HG03097 (cell line): ENCODE measurements around the gene TRIM68.

Experiments
- ATAC-seq: cut with Tn5 transposase; IDR thresholded peaks from one replicate; pipeline ENCODE4 v1.9.1; 2021; ENCODE audit not compliant: unreplicated experiment, low FRiP score

Gene TRIM68, protein sequence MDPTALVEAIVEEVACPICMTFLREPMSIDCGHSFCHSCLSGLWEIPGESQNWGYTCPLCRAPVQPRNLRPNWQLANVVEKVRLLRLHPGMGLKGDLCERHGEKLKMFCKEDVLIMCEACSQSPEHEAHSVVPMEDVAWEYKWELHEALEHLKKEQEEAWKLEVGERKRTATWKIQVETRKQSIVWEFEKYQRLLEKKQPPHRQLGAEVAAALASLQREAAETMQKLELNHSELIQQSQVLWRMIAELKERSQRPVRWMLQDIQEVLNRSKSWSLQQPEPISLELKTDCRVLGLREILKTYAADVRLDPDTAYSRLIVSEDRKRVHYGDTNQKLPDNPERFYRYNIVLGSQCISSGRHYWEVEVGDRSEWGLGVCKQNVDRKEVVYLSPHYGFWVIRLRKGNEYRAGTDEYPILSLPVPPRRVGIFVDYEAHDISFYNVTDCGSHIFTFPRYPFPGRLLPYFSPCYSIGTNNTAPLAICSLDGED

DNA sequence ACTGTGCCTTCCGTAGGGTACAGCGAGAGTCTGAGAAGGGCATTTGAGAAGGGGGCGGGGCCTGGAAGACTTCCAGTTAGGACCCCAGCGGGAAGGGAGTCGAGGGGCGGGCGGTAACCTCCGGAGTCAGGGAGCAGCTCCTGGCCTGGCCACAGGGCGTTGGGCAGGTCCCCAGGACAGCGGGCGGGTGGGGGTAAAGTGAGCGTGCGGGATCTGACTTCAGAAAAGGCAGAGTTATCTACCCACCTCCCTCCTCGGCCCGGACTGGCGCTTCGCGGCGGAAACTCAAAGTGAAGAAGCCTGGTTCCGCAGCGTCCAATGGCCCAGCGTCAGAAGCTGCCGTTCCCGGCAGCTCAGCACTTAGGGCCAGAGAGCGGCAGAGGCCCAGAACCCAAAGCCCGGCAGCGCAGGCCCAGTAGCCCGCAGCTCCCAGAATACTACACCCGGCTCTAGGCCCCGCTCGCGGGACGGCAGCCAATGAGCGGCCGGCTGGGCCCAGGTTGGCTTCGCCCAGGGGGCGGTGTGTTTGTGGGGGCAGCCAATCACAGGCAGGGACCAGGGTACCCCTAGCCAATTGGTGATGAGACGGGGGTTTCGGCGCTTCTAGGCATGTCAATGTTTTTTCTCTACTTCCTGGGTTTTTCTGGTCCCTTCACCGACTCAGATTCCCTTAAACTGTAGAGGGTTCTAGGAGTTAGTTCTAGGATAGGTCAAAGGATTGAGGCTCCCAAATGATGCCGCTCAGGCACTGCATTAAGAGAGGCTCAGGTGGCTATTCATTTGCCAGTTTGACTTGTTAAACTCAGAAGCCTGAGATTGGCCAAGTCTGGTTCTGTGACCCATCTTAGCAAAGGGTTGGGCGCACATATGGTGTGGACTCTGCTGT is at the start of gene TRIM68:
Gene TRIM68 (minus strand): TSS at position 451 of the 886 bp plus-strand sequence. CDS start 2,727 bp downstream, outside the sequence.
- ATAC-seq: peak; percentile 100

DNA sequence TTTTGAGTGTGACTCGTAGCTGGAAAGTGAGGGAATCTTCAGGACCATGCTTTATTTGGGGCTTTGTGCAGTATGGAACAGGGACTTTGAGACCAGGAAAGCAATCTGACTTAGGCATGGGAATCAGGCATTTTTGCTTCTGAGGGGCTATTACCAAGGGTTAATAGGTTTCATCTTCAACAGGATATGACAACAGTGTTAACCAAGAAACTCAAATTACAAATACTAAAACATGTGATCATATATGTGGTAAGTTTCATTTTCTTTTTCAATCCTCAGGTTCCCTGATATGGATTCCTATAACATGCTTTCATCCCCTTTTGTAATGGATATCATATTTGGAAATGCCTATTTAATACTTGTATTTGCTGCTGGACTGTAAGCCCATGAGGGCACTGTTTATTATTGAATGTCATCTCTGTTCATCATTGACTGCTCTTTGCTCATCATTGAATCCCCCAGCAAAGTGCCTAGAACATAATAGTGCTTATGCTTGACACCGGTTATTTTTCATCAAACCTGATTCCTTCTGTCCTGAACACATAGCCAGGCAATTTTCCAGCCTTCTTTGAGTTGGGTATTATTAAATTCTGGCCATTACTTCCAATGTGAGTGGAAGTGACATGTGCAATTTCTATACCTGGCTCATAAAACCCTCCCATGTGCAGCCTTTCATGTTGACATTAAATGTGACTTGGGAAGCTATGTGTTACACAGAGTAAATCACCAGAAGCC is 46.8 kb upstream of the TRIM68 start:
- ATAC-seq: no peak

DNA sequence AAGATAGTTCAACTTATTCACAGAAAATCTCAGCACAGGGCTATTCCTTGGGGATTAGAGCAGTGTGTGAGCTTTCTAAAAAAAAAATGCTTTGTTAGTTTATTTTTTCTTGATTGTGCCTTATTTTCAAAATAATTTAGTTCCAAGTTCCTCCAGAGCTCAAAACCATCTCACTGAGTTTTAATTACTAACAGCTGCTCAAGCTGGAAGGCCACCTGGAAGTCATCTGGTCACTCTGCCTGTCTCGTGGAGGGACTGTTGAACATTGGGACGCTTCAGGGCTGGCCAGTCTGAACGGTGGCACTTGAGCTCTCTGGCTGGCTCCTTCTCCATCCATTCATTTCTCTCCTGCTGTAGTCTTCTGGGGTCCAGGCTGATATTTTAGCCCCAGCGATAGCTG is 39.7 kb upstream of the TRIM68 start:
- ATAC-seq: no peak

DNA sequence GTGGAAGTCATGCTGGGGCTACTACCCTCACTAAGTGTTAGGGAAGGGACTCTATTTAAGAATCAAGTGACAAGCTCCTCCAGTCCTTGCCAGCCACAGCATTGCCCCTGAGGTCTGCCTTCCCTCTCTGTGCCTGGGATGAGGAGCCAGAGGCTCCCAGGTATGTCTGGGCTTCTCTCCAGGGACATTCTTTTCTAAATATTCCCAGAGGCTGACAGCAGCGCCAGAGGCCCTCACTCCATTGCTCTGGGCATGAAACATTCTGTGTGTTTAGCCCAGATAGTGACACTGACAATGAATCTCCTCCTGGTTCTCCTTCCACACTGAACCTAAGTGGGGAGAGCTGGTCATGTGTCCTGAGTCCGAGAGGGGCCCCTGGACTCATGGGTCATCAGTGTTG is 37.9 kb upstream of the TRIM68 start:
- no peak for ATAC-seq

DNA sequence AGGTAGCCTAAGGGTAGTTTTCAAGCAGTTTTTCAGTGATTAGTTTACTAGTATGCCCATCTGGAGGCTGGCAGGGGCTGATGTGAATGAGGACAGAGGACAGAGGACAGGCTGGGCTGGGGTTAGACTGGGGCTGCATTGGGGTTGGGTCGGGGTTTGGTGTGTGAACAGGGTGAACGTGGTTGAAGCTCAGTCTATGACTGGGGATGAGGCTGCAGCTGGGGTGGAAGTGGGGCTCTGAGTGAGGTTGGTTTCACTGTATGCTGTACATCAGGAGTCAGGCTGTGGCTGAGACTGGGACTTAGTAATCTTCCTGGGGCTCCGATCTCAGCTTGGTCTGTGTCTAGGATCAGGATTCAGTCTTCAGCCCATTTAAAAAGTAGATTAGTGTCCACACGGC is 36.2 kb upstream of the TRIM68 start:
- ATAC-seq: no peak

DNA sequence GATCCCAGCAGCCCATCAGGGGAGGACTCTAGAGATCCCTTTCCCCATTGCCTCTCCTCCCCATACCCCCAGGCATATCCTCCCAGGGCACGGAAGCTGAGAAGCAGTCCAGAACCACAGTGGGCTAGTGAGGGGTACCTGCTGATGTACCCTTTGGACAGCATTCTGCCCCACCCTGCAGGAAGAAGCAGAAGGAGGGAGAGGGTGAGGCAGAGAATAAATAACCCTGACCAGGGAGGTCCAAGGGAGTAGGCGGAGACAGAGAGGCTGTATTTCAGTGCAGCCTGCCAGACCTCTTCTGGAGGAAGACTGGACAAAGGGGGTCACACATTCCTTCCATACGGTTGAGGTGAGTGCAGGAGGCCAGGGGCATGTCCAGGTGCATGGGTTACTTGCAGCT is 35.7 kb upstream of the TRIM68 start, which contains the start of gene OR51E1:
Gene OR51E1 (plus strand): TSS at position 301 of the 400 bp plus-strand sequence. CDS start 8,545 bp downstream, outside the sequence.
- ATAC-seq: no peak

DNA sequence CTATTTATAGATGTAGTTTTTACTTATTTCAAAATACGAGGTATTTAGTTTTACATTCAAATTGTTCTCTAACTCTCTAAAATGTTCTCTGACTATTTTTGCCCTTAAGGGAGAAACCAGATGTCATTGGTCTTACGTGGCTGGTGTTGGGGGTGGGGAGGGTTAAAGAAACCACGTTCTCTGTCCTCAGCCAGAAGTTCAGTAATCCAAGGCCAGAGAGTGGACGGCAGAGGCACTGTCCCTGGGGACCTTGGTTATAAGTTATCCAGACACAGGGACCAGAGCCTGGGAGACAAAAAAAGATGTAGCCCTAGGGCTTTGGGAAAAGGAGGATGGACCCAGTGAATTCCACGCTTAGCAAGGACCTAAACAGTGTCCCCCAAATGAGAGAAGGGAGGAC is 35.0 kb upstream of the TRIM68 start:
- ATAC-seq: no peak

DNA sequence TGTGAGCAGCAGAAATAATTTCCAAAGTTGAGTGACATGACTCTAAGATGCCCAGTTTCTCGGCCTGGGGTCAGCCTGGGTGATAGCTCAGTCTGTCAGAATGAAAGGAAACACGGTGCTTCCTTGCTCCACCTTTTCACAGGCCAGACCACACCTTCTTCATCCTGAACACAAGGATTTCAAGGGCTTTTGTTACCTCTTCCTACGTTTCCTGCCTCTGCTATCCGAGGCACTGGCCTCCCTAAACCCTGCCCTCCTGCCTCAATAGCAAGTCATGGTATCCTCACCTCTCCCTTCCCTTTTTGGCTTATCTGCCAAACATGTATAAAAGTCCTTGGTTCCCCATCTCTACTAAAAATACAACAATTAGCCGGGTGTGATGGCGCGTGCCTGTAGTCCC is 34.0 kb upstream of the TRIM68 start:
- ATAC-seq: no peak

DNA sequence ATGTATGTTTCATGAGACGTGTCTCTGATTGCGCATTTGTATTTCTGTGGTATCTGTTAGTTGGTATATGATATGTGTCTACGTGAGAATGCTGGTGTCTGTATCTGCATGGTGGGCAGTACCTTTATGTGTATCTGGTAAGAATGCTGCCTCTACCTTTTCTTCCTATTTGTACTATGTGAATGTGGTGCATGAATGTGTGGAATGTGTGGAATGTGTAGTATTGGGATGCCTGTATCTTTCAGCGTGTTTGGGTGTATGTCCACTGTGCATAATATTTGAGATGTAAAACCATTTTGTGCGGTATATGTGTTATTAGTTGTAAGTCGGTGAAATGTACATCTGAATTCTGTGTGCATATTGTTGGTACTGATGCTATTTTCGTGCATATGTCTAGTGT is 33.5 kb upstream of the TRIM68 start:
- ATAC-seq: no peak

DNA sequence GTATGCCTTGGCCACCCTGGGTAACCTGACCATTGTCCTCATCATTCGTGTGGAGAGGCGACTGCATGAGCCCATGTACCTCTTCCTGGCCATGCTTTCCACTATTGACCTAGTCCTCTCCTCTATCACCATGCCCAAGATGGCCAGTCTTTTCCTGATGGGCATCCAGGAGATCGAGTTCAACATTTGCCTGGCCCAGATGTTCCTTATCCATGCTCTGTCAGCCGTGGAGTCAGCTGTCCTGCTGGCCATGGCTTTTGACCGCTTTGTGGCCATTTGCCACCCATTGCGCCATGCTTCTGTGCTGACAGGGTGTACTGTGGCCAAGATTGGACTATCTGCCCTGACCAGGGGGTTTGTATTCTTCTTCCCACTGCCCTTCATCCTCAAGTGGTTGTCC is 31.9 kb upstream of the TRIM68 start:
- no peak for ATAC-seq

DNA sequence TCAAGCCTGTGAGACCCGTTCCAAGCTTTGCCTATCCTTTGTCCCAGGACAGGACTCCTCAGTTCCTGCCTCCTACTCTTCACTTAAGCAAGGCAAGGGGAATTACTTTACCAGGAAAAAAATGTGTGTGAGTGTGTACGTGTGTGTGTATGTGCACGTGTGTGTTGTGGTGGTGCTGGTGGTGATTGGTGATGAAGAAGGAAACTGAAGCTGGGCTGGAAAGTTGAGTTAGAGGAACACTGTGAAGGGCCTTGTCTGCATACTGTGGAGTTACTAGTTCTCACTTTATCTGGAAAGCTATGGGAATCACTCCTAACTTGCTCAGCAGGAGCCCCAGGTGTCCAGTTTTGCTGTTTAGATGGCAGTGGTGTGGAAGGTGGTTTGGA is 29.6 kb upstream of the TRIM68 start:
- ATAC-seq: no peak

DNA sequence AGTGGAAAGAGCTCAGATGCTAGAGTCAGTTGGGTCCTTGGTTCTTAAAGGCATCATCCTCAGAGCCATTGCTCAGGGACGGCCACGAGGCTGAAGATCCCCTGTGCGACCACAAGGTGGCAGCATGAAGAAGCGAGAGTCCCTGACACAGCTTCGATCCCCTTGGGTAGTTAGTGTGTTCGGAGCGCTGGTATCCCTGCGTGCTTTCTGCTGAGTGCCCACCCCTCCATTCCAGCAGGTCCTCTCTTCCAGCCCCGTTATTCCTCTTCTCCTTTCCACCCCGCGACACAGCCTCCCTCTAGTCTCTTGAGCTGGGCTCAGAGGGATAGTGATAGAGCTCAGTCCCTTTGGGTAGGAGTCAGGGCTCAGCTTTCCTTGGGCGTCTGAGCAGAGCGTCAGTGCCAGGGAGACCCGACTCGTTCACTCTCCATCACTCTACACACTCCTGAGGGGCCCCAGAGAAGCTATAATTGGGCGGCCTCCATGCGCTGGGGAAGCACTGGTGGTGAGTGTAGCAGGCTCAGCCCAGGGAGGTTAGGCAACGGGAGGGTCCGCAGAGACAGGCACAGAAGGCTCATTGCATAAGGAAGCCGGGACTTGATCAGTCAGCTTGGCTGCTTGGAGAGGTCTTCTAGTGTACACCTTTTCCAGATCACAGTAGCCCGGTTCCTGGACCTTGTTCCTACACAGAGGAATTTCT is 29.1 kb upstream of the TRIM68 start, which contains the start of gene OR51D1:
Gene OR51D1 (plus strand): TSS at position 516 of the 700 bp plus-strand sequence. CDS start 2,314 bp downstream, outside the sequence.
- peak; percentile 90 for ATAC-seq

DNA sequence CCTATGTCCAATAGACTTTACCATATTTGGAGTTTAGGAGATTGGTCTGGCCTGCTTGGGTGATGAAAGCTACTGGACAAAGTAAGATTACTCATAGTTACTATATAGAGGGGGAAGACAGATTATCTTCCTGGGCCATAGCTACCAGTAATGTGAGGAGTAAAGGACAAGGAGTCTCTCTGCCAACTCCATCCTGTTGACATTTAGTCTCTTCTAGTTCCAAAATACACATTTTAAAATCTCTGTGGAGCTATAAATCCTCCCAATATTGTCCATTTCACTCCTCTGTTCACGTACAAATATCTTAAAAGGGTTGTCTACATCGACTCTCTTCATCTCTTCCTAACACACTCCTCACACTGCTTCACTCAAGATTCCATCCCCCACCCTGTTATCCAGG is 28.1 kb upstream of the TRIM68 start:
- ATAC-seq: no peak

DNA sequence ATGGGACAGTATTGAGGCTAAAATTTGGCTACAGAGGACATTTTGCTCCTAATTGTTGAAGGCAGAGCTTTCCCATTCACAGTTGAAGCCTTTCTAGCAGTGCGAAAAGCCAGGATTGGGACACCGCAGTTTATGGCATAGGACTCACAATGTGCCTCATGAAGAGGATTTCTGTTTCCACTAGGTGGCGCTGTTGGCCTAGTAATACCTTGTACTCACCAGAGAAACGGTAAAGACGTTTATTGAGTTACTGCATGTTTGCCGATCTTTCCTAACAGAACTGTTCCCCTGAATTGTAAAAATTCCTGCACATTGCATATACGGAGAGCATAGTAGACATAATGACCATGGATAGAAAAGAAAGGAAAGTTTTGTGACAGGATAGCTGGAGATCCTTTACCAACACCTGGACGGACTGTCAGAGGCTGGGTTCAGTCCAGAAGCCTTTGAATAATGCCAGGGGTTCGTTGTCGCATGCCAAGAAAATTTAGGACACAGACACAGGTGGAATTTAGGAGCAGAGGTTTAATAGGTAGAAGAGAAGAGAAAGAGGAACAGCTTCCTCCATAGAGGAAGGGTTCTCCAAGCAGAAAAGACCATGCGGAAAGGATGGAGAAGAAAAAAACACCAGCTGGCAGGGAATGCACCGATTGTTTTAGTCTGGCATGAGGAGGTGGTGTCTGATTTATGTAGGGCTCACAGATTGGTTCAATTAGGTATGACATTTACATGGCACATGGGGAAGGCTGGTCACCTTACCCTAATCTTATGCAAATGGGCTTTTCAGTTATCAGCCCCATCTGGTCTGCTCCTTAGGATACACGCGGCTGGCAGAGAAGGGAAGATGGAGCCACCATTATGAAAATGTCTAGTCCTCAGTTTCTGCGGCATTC is 18.4 kb upstream of the TRIM68 start:
- no peak for ATAC-seq

DNA sequence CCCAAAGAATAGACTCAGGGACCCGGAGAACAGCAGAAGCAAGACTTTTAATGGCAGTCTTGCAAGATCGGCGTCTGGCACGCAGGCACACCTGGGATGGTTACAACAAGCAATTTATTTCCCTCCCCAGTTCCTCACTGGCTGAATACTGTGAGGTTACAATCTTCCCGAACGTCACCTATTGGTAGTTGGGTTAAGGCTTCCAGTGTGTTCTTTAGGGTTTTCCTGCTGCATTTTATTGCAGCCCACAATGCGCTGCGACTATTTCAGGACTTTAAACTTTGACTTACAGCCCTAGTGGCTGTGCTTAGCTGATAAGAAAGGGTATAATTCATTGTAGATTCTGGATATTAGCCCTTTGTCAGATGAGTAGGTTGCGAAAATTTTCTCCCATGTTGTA is 11.5 kb upstream of the TRIM68 start:
- ATAC-seq: no peak

DNA sequence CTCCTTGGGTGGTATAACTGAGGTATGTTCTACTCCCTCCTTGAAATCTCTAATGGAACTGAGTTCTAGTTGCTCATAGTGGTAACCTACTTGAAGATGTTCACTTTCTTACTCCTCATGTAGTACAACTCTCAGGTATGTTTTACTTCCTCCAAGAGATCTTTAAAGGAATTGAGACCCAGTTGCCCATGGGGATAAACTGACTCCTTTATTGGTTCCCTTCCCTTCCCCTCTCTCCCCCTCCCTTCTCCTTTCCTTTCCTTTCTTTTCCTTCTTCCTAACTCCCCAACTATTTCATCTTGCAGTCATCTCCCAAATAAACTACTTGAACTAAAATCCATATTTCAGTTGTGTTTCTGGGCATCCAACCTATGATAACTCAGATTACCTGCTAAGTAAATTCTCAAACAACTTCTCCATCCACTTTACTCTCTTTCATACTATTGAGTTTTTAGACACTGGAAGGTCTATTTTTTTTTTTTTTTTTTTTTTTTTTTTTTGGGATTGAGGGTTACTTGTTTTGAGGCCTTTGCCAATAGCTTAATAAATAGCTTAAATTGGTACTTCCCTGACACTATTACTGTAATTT is 7.9 kb upstream of the TRIM68 start:
- no peak for ATAC-seq

DNA sequence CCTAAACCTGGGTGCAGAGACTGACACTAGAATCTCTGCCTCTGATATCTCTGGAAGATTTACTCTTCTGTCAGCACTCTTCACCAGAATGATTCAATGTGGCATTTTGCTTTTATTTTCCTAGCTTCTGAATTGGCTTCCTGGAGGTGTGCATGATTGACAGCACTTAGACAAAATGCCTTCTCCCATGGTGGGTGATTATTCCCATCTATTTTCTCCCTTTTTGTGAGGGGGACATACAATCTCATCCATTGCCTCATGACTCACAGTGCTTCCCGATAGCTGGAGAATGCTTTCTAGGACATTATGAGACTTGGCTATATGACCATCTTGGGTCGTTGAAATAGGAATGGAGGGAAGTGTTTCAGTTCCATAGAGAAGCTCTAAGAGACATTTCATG is 4.0 kb upstream of the TRIM68 start:
- no peak for ATAC-seq

DNA sequence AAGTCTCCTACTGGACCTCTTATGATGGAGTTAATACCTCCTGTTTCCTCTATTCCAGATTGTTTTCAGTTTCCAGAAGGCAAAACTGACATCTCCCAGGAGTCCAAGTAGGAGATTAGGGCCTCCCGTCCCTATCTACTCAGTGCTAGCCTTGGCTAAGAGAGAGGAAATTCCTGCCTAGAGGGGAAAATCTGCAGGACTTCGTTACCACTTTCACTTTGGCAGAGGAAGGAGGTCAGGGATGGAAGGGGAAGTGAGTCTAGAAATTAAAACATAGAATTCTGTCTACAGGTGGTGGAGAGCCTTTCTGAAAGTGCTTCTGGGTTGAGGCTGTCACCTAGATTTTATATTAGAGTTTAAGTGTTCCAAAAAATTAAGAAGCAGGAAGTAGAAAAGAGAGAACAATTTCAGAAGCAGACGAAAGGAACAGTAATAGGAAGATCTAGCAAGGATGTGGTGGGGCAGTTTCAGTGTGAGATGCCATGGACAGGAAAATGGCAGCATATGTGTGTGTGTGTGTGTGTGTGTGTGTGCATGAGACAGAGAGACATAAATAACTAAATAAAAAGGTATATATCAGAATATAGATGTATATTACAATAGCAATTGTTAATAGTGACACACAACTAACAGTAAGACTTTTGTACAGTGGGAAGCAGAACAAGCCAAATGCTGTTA is 2.4 kb upstream of the TRIM68 start:
- ATAC-seq: no peak
